HG02759 (cell line): ENCODE data around the gene ENPP1.
A peak's percentile ranks its signal among the peaks of the same experiment; 100 is the strongest.
"Not testable (repeated sequence)": the region's sequence is repeated elsewhere in the genome, so short reads cannot be mapped to it uniquely, and the experiment has no call there.

Experiments
- ATAC-seq: cut with Tn5 transposase; IDR thresholded peaks from one replicate; pipeline ENCODE4 v1.9.1; 2021; ENCODE audit warnings: mild to moderate bottlenecking, moderate library complexity; ENCODE audit not compliant: unreplicated experiment

The ENPP1 gene

DNA sequence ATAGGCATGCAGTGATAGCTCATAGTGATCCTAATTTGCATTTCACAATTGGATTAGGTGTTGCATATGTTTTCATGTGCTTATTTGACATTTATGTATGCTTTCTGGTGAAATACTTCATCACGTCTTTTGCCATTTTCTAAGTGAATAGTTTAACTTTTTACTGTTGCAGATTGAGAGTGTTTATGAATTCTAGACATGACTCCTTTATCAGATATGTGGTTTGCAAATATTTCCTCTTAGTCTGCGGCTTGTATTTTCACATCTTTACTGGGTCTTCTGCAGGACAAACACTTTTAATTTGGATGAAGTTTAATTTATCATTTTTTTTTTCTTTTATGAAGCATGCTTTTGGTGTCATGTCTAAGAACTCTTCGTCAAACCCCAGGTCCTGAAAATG is 104.1 kb downstream of the ENPP1 start:
- no peak for ATAC-seq

DNA sequence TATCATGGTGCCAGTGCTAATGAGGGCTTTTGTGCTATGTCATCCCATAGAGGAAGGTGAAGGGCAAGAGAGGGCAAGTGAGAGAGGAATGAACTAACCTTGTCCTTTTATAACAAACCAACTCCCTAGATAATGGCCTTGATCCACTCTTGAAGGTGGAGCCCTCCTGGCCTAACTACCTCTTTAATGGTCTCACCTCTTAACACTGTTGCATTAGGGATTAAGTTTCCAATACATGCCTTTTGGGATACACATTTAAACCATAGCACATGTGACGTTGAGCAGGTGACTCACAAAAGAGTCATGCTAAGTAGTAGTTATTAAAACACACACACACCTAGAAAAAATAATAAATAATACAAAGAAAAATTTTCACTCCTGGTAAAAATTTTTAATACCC is 106.4 kb downstream of the ENPP1 start:
- no peak for ATAC-seq

DNA sequence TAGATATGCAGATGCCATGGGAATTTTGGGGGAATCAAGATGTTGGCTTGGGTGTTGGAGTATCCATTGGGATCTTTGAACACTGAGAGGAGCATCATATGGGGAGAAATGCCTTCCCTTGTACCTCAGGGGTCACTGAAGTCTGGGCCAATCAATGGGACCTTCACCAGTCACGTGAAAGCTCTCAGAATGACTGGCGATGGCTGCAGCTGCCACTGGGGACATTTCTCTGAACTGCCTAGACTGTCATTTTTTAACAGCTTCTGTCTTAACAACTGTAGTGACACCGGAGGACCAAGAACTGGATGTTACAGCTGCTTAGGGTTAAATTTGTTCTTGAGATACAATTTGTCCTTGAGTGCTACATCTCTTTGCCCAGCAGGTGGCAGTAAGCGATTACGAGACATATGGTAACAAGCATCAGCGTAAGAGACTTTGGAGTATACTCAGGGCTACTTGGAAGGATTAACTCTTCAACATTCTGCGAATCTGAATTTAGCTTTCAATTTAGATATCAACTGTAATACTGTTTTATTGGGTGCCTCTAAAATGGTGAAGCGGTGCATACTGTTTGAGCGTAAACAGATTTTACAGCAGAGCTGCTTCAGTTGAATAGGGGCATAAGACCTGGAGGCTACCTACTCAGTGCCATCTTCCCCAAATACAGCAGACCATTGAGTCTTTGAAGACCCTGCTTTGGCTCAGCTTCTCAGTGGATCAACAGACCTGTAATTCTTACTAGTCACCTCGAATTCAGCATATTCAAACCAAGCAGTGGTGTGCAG is 107.3 kb downstream of the ENPP1 start:
- peak; percentile 69 for ATAC-seq

DNA sequence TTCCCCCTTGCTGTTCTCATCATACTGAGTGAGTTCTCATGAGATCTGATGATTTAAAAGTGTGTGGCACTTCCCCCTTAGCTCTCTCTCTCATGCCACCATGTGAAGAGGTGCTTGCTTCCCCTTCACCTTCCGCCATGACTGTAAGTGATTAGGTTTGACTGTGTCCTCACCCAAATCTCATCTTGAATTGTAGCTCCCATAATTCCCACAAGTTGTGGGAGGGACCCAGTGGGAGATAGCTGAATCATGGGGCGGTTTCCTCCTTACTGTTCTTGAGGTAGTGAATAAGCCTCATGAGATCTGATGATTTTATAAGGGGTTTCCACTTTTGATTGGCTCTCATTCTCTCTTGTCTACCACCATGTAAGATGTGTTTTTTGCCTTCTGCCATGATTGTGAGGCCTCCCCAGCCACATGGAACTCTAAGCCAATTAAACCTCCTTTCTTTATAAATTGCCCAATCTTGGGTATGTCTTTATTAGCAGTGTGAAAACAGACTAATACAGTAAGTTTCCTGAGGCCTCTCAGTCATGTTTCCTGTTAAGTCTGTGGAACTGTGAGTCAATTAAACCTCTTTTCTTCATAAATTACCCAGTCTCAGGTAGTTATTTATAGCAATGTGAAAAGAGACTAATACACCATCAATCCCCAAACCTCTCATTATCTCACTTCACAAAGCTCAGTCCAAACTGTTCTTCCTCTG is 108.4 kb downstream of the ENPP1 start:
- ATAC-seq: not testable (repeated sequence)

DNA sequence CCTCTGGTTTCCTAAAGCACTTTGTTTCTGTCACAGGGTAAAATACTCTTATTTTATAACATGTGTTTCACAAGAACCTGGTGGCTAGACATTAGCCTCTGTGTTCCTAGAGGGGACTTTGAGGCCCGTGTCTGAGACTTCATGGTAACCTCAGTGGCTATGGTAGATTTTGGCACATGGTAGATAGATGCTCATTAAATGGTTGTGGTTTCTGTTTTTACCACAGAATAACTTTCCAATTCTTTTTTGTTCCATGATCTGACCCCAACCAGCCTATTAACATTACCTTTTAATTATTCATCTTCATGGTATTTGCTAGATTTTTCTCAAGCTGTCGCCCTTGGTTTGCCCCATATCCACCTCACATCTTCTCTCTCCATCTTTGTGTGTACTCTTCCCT is 109.0 kb downstream of the ENPP1 start:
- no peak for ATAC-seq

DNA sequence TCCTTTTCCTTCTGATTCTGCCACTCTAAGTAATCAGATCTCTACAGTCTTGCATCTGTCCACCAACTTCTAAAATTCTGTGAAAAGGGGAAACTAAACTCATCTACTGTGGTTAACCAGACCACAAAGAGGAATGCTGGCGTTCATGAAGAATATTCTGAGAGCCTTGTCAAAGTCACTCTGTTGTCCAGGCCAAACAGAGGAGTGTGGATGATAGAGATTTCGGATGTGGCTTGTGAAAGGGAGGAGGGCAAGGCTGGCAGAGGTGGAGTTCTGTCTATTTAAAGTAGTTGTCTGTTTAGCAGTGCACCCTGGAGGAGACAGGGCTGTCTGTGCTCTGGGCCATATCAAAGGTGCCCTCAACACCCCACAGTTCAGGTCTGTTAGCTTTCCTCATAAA is 109.5 kb downstream of the ENPP1 start:
- no peak for ATAC-seq

DNA sequence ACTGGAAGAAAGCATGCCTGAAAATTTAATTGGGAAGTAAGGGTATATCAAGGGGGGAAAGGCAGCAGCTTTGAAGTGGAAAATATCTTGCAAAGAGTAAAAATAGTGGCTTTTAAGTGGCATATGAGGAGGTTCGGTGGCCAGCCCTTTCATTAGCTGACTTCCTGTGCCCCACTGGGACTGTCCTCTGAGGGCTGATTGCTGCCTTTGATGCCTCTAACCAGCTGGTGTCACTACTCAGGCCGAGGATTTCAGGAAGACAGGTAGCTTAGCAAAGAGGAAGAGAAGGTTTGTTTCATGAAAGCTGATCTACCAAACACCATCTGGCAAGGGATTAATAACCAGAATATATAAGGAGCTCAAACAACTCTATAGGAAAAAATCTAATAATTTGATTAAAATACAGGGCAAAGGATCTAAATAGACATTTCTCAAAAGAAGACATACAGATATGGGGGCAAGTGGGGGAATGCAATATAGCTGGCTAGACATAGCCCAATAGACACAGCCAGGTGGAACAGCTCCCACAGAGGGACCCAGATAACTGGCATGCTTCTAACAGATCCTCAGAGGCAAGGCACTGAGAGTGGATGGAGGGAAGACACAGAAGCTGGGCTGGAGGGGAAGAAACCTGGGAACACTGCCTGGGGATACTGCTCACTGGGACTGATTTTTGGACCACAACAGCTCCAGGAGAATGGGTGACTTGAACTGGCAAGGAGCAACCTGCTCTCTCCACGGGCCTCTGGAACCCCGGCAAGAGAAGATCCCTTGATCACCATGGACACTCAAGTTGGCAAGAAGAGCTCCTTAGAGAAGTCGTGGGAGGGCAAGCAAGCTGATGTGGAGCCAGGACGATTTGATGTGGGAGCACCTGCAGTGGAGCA is 110.2 kb downstream of the ENPP1 start:
- no peak for ATAC-seq

DNA sequence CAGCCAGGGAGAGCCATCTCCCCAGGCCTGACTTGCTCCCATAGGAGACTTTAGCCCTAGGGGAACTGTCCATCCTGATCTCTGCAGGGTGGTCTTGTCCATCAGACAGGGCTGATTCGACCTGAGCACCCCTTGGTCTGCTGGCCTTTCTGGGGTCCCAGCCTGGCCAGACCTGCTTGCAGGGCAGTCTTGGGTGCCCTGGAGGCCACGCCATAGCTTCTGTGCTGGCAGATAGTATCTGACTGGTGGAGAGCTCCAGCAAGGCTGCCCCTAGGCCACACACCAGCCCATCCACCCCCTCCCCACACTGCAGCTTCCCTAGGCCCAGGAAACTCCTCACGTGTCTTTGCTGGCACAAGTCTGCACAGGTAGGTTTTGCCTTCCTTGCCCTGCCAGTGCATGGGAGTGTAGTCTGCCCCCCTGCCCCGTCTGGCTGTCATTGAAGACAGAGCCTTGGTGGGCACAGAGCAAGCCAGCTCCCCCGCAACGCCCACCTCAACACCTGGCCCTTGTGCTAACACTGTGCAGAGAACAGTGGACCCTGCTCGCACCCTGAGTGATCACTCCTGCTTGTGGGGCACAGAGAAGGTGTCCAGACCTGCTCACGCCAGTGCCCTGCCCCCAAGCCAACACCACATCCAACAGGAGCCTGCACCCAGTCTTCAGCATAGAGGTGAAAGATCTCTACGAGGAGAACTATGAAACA is 111.0 kb downstream of the ENPP1 start:
- ATAC-seq: no peak

DNA sequence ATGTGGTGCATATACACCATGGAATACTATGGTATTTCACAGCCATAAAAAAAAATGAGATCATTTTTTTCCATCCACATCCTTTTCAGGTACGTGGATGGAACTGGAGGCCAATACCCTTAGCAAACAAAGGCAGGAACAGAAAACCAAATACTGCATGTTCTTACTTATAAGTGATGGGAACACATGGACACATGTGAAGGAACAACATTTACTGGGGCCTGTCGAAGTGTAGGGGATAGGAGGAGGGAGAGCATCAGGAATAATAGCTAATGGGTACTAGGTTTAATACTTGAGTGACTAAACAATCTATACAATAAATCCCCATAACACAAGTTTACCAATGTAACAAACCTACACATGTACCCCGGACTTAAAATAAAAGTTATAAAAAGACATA is 112.8 kb downstream of the ENPP1 start:
- no peak for ATAC-seq

DNA sequence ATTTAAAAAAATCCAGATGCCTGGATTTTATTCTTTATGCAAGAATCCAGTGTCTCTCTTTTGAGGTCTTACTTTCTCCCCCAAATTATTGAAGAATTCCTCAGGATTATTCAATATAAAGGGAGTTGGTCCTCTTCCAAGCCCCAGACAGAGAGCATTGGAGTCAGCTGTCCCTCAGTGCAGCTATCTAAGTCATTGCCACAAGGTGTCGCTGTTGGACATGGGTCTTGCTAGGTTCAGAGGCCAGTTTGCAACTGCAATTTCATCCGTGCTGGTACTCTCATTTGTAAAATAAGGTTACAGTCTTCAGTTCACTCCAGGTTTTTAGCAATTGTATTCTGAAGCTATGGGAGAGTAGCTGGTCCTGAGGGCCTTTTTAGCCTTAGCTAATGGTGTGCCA is 115.5 kb downstream of the ENPP1 start:
- peak; percentile 53 for ATAC-seq

DNA sequence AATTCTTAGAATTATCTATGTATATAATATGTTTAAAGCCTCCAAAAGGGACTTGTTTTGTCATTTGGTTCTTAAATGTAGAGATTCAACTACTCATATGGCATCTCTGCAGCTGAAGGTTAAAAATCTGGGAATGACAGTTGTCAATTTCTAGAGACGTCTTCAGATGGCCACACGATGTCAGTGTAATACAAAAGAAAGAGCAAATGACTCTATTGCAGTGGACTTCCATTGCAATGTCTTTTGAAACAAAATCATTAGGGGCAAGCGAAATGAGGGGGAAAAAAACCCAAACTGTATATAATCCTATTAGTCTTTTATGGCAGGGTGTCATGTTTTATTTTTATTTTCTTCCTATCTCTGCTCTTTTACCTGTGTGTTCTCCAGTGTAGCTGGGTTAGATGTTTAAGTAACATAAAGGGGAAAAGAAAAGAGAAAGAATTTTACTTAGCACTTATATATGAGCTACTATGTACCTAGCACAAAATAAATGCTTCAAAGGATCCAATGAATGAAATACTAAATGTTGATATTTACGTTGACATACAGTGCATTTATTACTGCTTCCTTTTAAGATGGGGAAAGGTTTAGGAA is 117.2 kb downstream of the ENPP1 start:
- ATAC-seq: no peak

DNA sequence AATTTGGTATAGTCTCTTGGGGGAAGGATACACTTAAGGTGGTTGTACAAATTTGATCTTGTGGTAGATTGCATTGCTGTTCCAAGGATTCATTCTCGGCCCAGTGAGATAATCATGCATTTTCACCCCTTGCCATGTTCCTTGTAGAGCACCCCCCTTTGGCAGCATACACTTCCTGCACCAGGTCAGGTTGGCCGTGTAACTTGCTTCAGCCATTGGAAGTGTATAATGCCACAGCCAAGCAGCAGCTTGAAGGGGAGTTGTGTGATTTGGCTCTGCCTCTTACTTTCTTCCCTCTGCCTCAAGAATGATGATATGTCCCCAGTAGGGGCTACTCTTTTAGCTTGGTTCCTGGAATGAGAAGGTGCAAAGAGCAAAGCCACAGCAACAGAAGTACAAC is 121.4 kb downstream of the ENPP1 start:
- no peak for ATAC-seq

DNA sequence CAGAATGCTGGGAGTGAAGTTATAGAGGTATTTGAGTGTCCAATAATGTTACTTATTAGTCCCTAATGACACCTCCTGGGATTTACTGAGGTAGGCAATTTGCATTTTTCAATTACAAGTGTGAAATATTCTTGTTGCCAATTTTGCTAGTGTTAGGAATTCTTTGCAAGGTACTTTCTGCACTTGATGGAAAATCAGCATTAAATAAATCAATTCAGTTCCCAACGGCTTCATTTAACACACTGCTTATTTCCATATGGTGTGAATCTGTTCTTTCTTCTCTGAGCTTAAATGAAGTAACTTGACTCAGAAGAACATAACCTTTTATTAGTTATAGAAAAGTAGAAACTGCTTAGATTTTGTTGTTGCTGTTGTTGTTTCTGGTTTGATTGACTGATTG is 122.2 kb downstream of the ENPP1 start:
- ATAC-seq: no peak

DNA sequence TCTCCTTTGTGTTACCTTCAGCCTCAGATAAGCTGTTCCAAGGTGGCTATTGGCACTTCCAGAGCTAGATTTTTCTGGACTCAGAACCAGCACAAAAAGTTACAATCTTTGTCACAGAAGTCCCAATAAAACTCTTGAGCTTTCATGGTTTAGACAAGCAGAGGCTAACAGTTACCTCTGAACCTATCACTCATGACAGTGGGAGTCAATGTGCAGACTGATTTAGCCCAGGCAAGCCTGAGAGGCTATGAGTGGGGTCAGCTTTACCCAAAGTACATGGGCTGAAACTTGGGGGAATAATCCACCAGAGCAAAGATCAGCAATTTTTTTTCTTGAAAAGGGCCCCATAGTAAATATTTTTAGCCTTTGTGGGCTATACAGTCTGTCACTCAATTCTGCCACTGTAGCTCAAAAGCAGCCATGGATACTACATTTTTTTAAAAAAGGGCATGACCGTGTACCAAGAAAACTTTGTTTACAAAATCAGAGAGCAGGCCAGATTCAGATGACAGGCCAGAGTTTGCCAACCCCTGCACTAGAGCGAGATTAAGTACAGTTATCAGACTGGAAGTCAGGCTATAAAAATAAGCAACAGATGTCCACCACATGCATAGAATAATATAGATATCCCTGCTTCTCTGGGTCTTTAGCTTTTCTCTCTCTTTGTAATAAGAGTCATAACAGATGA is 123.4 kb downstream of the ENPP1 start:
- no peak for ATAC-seq

DNA sequence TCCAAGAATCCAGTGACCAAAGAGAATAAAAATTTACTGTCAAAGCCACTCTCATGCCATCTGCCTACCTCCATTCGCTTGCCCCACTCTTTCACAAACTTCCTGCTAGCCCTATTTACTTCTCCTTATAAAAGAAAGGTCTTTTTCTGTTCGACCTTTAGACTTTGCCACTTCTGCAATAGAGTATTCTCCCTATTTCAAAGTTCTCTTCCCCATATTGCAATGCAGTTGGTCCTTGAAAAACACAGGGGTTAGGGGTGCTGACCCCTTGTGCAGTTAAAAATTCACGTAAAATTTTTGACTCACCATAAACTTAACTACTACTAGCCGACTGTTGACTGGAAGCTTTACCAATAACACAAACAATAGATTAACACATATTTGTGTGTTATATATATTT is 128.3 kb downstream of the ENPP1 start:
- ATAC-seq: no peak

DNA sequence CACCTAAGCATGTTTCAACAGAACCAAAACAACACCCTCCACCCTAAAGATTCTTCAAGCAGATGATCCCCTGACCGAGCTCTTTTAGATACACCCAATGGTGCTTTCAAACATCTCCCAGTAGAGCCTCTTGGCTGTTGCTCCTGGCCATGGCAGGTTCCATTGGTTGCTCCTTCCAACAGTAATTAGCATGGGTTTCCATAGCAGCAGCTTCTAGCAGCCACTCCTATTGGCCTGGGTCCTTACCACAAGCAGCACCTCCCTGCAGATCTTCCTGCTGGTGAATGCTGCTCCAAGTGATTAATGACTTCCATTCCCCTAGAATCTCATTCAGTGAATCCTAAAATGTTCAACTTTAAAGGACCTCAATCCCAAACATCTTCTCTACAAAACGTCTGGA is 129.4 kb downstream of the ENPP1 start:
- ATAC-seq: no peak

DNA sequence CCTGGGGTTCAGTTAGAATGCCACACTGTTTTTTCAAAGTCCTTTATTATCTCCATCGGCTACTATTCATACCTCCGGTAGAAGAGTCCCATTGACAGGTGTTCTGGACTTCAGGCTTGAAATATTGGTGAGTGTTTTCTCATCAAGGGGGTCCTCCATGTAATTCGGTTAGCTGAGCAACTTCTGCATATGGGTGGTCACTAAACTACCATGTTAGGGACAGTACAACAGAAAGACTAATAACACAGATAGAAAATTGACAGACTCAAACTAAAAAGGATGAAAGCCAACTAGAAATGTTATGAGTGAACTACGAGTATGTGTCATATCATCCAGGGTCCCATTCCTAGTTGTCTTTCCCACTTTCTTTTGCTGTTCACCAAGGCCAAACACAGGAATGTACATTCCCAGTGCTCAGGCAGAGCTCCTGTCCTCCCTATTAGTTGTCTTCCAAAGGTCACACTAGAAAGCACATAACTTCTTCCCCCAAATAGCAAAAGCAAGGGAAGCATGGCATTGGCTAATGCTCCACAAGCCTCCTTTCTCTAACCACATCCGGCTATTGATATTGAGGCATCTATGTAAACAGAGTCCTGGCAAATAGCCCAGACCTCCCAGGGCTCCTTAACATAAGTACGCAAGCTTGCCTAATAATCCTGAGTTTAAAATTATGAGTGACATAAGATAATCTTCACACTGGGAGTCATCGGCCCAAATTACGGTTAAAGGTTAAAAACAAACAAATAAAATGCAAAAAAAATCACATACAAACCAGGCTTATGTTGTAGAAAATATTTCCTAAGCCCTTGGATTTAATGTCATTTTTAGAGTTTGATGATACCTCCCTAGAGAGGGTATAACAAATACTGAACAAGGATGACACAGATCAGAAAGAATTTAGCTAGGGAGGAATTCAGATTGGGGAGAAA is 130.1 kb downstream of the ENPP1 start:
- ATAC-seq: no peak
